ENCODE measurements around the gene COA8. TPM values are rescaled to one million over a fixed set of nuclear protein-coding genes. Genes with fewer than 3 reads are reported as not detected.

COA8 gene
- total RNA-seq, 1 donor from 2014 or later: 33.0 TPM

DNA sequence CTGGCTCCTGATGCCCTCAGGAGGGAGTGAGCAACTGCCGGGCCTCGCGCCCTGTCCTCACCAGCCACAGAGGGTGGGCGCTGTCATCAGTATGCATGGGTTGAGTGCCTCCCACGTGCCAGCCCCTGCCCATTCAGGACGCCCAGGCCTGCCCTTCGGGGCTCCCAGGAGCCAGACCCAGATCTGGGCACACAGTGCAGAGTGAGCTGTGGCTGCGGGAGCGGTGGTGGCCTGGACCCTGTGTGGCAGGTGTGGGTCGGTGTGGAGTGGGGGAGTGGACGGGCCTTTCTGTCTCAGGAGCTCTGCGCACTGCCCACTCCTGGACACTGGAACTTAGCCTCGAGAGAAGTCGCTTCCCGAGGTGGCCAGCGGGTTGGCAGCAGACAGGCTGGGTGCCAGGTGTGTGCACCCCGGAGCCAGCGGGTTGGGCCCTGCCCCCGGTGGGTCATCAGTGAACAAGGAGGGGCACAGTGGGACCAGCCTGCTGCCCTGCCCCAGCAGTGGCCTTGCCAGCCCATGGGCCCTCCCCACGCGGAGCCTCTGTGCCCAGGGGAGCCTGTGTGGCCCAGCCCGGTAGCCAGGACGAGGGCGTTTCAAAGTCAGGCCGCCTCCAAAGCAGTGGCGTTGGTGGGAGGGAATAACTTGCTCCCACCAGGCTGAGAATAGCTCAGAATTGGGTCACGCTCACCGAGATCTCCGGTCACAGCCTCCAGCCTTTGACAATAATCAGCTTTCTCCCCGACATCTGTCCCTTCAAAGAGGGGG, 24.3 kb upstream of the COA8 start:
- ATAC-seq: no peak
- Histone ChIP-seq H3K9me3 (no peaks in the 10 kb centered on the region), H3K27ac (peak overlapping the region; percentile 86), H3K36me3 (peaks cover 23% of the 10 kb centered on the region), H3K4me1 (peaks cover 47% of the 10 kb centered on the region), H3K27me3 (ENCODE audit: low read depth) (no peaks in the 10 kb centered on the region), H3K4me3 (no peak overlapping the region)
- DNase-seq: peak; percentile 46
- TF ChIP-seq, protein P1, sequence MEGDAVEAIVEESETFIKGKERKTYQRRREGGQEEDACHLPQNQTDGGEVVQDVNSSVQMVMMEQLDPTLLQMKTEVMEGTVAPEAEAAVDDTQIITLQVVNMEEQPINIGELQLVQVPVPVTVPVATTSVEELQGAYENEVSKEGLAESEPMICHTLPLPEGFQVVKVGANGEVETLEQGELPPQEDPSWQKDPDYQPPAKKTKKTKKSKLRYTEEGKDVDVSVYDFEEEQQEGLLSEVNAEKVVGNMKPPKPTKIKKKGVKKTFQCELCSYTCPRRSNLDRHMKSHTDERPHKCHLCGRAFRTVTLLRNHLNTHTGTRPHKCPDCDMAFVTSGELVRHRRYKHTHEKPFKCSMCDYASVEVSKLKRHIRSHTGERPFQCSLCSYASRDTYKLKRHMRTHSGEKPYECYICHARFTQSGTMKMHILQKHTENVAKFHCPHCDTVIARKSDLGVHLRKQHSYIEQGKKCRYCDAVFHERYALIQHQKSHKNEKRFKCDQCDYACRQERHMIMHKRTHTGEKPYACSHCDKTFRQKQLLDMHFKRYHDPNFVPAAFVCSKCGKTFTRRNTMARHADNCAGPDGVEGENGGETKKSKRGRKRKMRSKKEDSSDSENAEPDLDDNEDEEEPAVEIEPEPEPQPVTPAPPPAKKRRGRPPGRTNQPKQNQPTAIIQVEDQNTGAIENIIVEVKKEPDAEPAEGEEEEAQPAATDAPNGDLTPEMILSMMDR (IDR thresholded peaks at IDR 0.05): no peak
- intact Hi-C loops (cut with DNase I): no loop called here

DNA sequence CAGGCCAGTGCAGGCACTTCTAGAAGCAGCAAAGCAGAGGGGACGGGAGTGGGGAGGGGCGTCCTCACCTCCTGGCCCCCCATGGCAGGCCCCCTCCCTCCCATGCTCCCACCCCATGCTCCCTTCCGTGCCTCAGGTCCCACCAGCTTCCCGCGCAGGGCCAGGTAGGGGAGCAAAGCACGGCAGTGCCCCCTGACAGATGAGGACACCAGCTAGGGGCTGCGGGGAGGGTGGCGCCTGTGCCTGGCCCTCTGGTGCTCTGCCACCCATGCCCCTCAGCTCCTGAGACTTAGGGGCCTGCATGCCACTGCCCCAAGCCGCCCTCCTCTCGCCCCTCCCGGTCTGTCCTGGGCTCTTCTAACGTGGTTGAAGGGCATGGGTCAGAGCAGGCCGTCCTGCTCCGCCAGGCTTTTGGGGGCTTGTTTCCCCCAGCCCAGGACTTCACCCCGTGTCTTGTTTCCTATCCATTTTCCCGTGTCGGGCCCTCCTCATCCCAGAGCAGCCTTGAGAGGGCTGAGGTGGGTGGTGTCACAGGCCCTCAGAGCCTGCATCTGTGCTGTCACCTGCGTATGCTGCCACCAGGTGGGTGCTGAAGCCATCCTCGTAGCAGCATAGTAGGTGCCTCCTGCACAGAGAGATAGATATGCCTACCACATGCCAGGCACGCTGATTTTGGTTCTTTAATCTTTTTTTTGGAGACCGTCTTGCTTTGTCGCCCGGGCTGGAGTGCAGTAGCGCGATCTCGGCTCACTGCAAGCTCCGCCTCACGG, 23.5 kb upstream of the COA8 start:
- H3K4me1 ChIP-seq: peaks cover 54% of the 10 kb centered on the region
- no peak for ATAC-seq
- peak overlapping the region; percentile 86 for H3K27ac ChIP-seq
- H3K36me3 ChIP-seq: peaks cover 19% of the 10 kb centered on the region
- TF ChIP-seq, protein P1 (IDR thresholded peaks at IDR 0.05): no peak
- peak; percentile 45 for DNase-seq
- H3K9me3 ChIP-seq: no peaks in the 10 kb centered on the region
- H3K27me3 ChIP-seq (ENCODE audit: low read depth): no peaks in the 10 kb centered on the region
- H3K4me3 ChIP-seq: no peak overlapping the region
- intact Hi-C loops (cut with DNase I): no loop called here

DNA sequence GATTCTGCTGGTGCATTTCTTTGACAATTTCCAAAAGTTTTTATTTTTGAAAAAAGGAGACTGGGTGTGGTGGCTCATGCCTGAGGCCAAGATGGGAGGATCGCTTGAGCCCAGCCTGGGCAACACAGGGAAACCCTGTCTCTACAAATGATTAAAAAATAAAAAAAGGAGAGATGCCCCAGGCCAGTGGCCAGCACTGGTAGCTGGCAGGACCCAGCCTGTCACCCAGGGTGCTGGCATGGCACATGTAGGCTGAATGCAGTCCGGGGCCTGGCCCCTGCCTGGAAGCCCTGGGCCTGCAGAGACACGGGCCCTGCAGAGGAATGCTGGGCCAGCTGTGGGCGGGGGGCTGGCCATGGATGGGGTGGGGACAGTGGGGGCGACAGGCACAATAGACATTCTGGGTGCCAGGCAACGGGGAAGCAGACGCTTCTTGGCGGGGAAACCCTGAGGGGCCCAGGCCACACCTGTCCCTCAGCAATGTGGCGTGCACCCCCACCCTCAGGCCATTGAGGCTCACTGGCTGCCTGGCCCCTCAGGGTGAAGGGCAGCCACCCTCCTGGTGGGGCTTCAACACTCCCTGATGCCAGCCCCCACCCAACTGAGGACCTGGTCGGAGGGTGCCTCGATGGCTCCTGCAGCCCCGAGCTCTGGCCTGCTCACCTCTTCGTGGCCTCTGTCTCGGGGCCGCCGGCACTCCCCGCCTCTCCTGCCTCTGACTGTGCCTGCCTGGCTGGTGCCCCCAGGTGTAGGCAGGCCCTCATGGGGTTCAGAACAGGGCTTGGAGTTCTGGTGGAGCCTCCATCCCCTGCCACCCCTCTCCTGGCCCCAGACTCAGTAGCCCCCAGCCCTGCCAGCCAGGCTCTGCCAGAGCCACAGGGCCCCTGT, 21.7 kb upstream of the COA8 start:
- intact Hi-C loops (cut with DNase I): no loop called here
- TF ChIP-seq, protein P1 (IDR thresholded peaks at IDR 0.05): no peak
- Histone ChIP-seq H3K27ac (peak overlapping the region; percentile 86), H3K4me3 (no peak overlapping the region), H3K9me3 (no peaks in the 10 kb centered on the region), H3K4me1 (peaks cover 61% of the 10 kb centered on the region), H3K36me3 (peaks cover 4% of the 10 kb centered on the region), H3K27me3 (ENCODE audit: low read depth) (no peaks in the 10 kb centered on the region)
- ATAC-seq (peak in 1 of 2 donors; percentile 7), DNase-seq (peak; percentile 47)

DNA sequence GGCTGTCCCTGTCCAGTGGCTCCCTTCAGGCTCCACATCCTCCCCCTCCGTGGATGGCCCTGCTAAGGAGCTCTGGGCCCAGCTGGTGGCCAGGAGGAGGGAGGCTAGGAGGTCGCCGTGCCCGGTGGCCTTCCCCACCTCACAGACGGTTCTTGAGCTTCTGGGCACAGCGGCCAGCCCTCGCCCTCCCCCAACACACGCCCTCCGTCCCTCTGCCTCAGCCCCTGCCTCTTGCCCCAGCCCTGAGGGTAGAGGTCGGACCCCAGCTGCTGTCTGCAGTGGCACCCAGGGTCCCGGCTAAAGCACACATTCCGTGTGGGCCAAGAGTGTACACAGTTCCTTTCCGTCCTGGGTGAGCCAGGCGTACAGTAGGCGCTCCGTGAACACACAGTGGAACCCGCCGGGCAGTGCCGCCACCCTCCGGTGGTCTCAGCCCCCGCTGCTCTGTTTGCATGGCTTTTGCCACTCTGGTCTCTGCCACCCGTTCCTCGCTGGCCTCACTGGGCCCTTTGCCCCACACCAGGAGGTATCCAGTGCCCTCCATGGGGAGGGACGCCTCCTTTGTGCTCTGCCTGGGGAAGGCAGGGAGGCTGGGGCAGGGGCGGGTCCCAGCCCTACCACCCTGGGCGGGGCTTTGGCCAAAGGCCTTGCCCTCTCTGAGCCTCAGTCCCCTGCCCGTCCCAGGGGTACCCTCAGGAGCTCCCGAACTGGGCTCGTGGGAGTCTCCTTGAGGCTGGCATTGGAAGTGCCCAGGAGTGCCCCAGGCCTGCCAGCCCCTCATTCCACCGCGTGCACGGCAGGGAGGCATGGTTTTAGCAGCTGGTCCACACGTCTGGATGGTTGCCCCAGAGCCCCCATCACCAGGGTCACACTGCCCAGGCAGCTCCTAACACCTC, 20.8 kb upstream of the COA8 start:
- H3K4me1 ChIP-seq: peaks cover 68% of the 10 kb centered on the region
- peak; percentile 13 to 36 for ATAC-seq
- H3K27ac ChIP-seq: peak overlapping the region; percentile 86

More for the DNA sequence above, 20.8 kb upstream of the COA8 start:
- peak; percentile 53 for DNase-seq
- no peaks in the 10 kb centered on the region for H3K9me3 ChIP-seq
- no peaks in the 10 kb centered on the region for H3K27me3 ChIP-seq (ENCODE audit: low read depth)
- H3K36me3 ChIP-seq: no peaks in the 10 kb centered on the region
- H3K4me3 ChIP-seq: no peak overlapping the region
- intact Hi-C loops (cut with DNase I): no loop called here
- TF ChIP-seq, protein P1 (IDR thresholded peaks at IDR 0.05): peak; percentile 6

Data from lower lobe of right lung (tissue), 2 donors.